GM10266 (cell line): ENCODE results near the gene SRM.
"Not testable (repeated sequence)": the region's sequence is repeated elsewhere in the genome, so short reads cannot be mapped to it uniquely, and the experiment has no call there.

Source experiments
- DNase-seq: peaks from one replicate; pipeline ENCODE4 v3.0.0; 2012; ENCODE audit errors: extremely low spot score
- CTCF ChIP-seq: IDR thresholded peaks from 2 replicates; pipeline ENCODE4 v1.5.1; 2012; ENCODE audit warnings: mild to moderate bottlenecking, low read depth; ENCODE audit not compliant: control insufficient read depth, insufficient read depth; ENCODE audit errors: missing control alignments

SRM gene

GRCh38 chr1:11054666-11055065 lies 5.2 kb downstream of the SRM start:
- no peak for TF ChIP-seq CTCF
- no peak for DNase-seq

- no peak for DNase-seq
- no peak for TF ChIP-seq CTCF
Measured at GRCh38 chr1:11054181-11054580, 5.6 kb downstream of the SRM start.

GRCh38 chr1:11053758-11054137 lies 6.1 kb downstream of the SRM start:
- peak; percentile 44 for DNase-seq
- TF ChIP-seq CTCF, result no peak

- DNase-seq, result no peak
- TF ChIP-seq CTCF, result no peak
Measured at GRCh38 chr1:11052839-11053757, 6.7 kb downstream of the SRM start.

GRCh38 chr1:11051781-11052511 lies 7.9 kb downstream of the SRM start:
- DNase-seq, result no peak

GRCh38 chr1:11051121-11051520 lies 8.7 kb downstream of the SRM start:
- DNase-seq, result not testable (repeated sequence)

More at GRCh38 chr1:11051781-11052511, 7.9 kb downstream of the SRM start:
- TF ChIP-seq CTCF, result no peak

GRCh38 chr1:11046625-11047365 lies 13.0 kb downstream of the SRM start, which contains the start of gene MASP2:
Gene MASP2, minus strand, starts transcription at chr1:11047239. Its CDS starts 32 bp downstream, at chr1:11047207.
- DNase-seq, result no peak
- TF ChIP-seq CTCF, result no peak
